HepG2 (cell line): ENCODE data around the gene PTAFR. TPM values are rescaled to one million over a fixed set of nuclear protein-coding genes. Genes with fewer than 3 reads are reported as not detected.

ENCODE experiments used
- ATAC-seq: fragments of 200-7000 bp; cut with Tn5 transposase; 3 replicates; pipeline ENCODE4 v1.9.1; 2020; ENCODE audit warnings: mild to moderate bottlenecking, moderate library complexity
- BruUV-seq: library from RNA; stranded (reverse); fragments of 400-500 nt; replicated peaks from 2 replicates; lab custom pipeline; 2021; lab: Mats Ljungman, UMichigan
- CTCF ChIA-PET: fragments of 300-600 bp; formaldehyde crosslinking; extraction: SDS; loops from one replicate; lab custom pipeline; 2021; ENCODE audit warnings: low total read pairs, inconsistent platforms, low intra/inter-chr PET ratio; lab: Yijun Ruan, JAX
- POLR2A ChIA-PET: fragments of 350-600 bp; sonication (Branson Sonifier 250); formaldehyde crosslinking; loops from one replicate; lab custom pipeline; 2020; ENCODE audit warnings: antibody characterized with exemption, inconsistent platforms; lab: Yijun Ruan, JAX
- DNase-seq: peaks from one replicate; pipeline ENCODE4 v3.0.0-alpha.2; 2015; ENCODE audit warnings: low spot score
- FAIRE-seq: peaks from 3 replicates; lab custom pipeline; 2011; peaks lifted over from hg19 to GRCh38; lab: Jason Lieb, UNC
- H2AFZ ChIP-seq: one replicate; pipeline ENCODE4 v1.6.1; 2011; ENCODE audit warnings: low read length, inconsistent platforms
- H3K27ac ChIP-seq: fragments of 300-600 bp; 3 replicates; pipeline ENCODE4 v1.8.0; 2011; ENCODE audit warnings: mixed run types, mild to moderate bottlenecking, mixed read lengths, low read length, inconsistent platforms; ENCODE audit not compliant: insufficient read depth; ENCODE audit errors: extremely low read length
- H3K27me3 ChIP-seq, 2 experiments: fragments of 200-600 bp in 1 of 2; 2 replicates in 1 of 2; 3 replicates in 1 of 2; pipeline versions ENCODE4 v1.6.0 to v1.8.0; 2011; ENCODE audit warnings: low read length in 2 of 2, mild to moderate bottlenecking in 2 of 2, moderate library complexity in 2 of 2, inconsistent platforms in 1 of 2; ENCODE audit not compliant: insufficient read depth in 2 of 2, control insufficient read depth in 1 of 2
- H3K36me3 ChIP-seq, 2 experiments: fragments of 200-600 bp in 1 of 2; replicated peaks in 1 of 2; 2 replicates in 1 of 2; 3 replicates in 1 of 2; pipeline versions ENCODE4 v1.5.1 to v1.8.0; 2011; ENCODE audit warnings: low read length in 2 of 2, inconsistent platforms in 1 of 2; ENCODE audit not compliant: insufficient read depth in 2 of 2, control insufficient read depth in 1 of 2
- H3K4me1 ChIP-seq: 2 replicates; pipeline ENCODE4 v1.5.1; 2012; ENCODE audit warnings: low read length, inconsistent platforms; ENCODE audit not compliant: insufficient read depth
- H3K4me2 ChIP-seq: 2 replicates; pipeline ENCODE4 v1.6.0; 2011; ENCODE audit warnings: low read depth, low read length, inconsistent platforms
- H3K4me3 ChIP-seq, 3 experiments: fragments of 200-600 bp in 1 of 3; sonication (generic), shearing (Covaris generic) in 1 of 3; replicated peaks in 1 of 3; 2 replicates each; pipeline ENCODE4 v1.5.1; 2011 to 2016; ENCODE audit warnings: low read length in 3 of 3, inconsistent platforms in 2 of 3, low read depth in 2 of 3, mild to moderate bottlenecking in 2 of 3, control low read depth in 1 of 3, mixed read lengths in 1 of 3; ENCODE audit not compliant: insufficient read depth in 1 of 3
- H3K79me2 ChIP-seq: one replicate; pipeline ENCODE4 v1.6.1; 2011; ENCODE audit warnings: low read length, inconsistent platforms; ENCODE audit not compliant: insufficient read depth
- H3K9ac ChIP-seq: 2 replicates; pipeline ENCODE4 v1.6.0; 2011; ENCODE audit warnings: mild to moderate bottlenecking, low read depth, low read length, inconsistent platforms; ENCODE audit not compliant: insufficient read depth
- H3K9me3 ChIP-seq: 2 replicates; pipeline ENCODE4 v1.5.1; 2012; ENCODE audit warnings: mild to moderate bottlenecking, low read length
- H4K20me1 ChIP-seq: 2 replicates; pipeline ENCODE4 v1.6.0; 2011; ENCODE audit warnings: inconsistent platforms, mild to moderate bottlenecking, low read length, moderate library complexity; ENCODE audit not compliant: insufficient read depth
- CEBPB ChIP-seq: IDR thresholded peaks from 2 replicates; pipeline ENCODE4 v1.6.1; 2011; ENCODE audit warnings: low read depth, low read length, improper control_type of control experiment, borderline replicate concordance
- FOXA1 ChIP-seq, 2 experiments: fragments of 450-650 bp in 1 of 2; sonication (generic) in 1 of 2; formaldehyde crosslinking in 1 of 2; IDR thresholded peaks; 2 replicates each; pipeline versions ENCODE4 v1.4.0 to v1.6.1; 2016 to 2020; ENCODE audit warnings: missing genetic modification reagents in 1 of 2
- MAFF ChIP-seq: IDR thresholded peaks from 2 replicates; pipeline ENCODE4 v1.6.1; 2011; ENCODE audit warnings: low read depth, low read length, improper control_type of control experiment
- MED8 ChIP-seq: sonication (generic); formaldehyde crosslinking; IDR thresholded peaks from 2 replicates; pipeline ENCODE4 v1.8.1; 2023; ENCODE audit warnings: mild to moderate bottlenecking, missing genetic modification reagents; ENCODE audit not compliant: insufficient replicate concordance
- NCOR1 ChIP-seq: fragments of 200-600 bp; sonication (generic); IDR thresholded peaks from 2 replicates; pipeline ENCODE4 v1.7.0; 2017; ENCODE audit warnings: antibody characterized with exemption, low read length, borderline replicate concordance
- NRL ChIP-seq: sonication (generic); formaldehyde crosslinking; IDR thresholded peaks from 2 replicates; pipeline ENCODE4 v1.5.0; 2020; ENCODE audit warnings: missing genetic modification reagents, mild to moderate bottlenecking, moderate library complexity, borderline replicate concordance
- PHB2 ChIP-seq: fragments of 450-650 bp; IDR thresholded peaks from 2 replicates; pipeline ENCODE4 v1.6.1; 2018; ENCODE audit not compliant: partially characterized antibody
- SCMH1 ChIP-seq: sonication (generic); formaldehyde crosslinking; IDR thresholded peaks from 2 replicates; pipeline ENCODE4 v1.9.0; 2021; ENCODE audit warnings: missing genetic modification reagents, mild to moderate bottlenecking, borderline replicate concordance
- ZNF343 ChIP-seq: sonication (generic); formaldehyde crosslinking; IDR thresholded peaks from 2 replicates; pipeline ENCODE4 v1.4.0; 2020; ENCODE audit warnings: mild to moderate bottlenecking, missing genetic modification reagents
- ZNF354B ChIP-seq: sonication (generic); formaldehyde crosslinking; IDR thresholded peaks from 2 replicates; pipeline ENCODE4 v1.8.0; 2022; ENCODE audit warnings: mild to moderate bottlenecking, missing genetic modification reagents
- ZNF460 ChIP-seq: sonication (generic); formaldehyde crosslinking; IDR thresholded peaks from 2 replicates; pipeline ENCODE4 v1.5.1; 2020; ENCODE audit warnings: missing genetic modification reagents, mild to moderate bottlenecking, borderline replicate concordance
- ZNF629 ChIP-seq: sonication (generic); formaldehyde crosslinking; conservative IDR thresholded peaks from 2 replicates; pipeline ENCODE4 v1.5.0; 2020; ENCODE audit warnings: missing genetic modification reagents
- WGBS: methylation state at CpG from one replicate; pipeline ENCODE4 v1.1.6; 2017; ENCODE audit warnings: low lambda C conversion rate; 5-methylcytosine and 5-hydroxymethylcytosine counted together
- in situ Hi-C: cut with HindIII; loops from 2 replicates; pipeline ENCODE4 v1.10.0; 2017; ENCODE audit warnings: low pct_unique_long_range_greater_than_20kb; ENCODE audit not compliant: extremely low pct_ligation_motif_present
- intact Hi-C: fragments of 100-400 bp; cut with micrococcal nuclease; formaldehyde crosslinking; loops from one replicate; pipeline ENCODE4 v1.10.0; 2022; ENCODE audit not compliant: unreplicated experiment
- polyA plus RNA-seq, 8 experiments: library from polyadenylated mRNA; depleted of rRNA in 3 of 8; stranded (reverse) in 7 of 8; unstranded in 1 of 8; fragments of >200 nt; fragmentation: Illumina TruSeq in 4 of 8; extraction: Trizol in 4 of 8; gene quantifications; 2 replicates each; pipeline versions ENCODE4 v1.2.1 to v1.2.3, GENCODE V29; 2011 to 2016; ENCODE audit warnings: low read depth in 4 of 8, missing spikeins in 1 of 8, mixed read lengths in 1 of 8; ENCODE audit not compliant: insufficient read depth in 1 of 8
- total RNA-seq, 5 experiments: library from RNA; depleted of rRNA; stranded (reverse); fragments of >200 nt; fragmentation: Illumina TruSeq; extraction: Trizol; gene quantifications; 2 replicates each; pipeline ENCODE4 v1.2.3, GENCODE V29; 2016; ENCODE audit warnings: low read depth in 1 of 5
- TF ChIP-seq, protein P1 (sequence below): sonication (generic); formaldehyde crosslinking; IDR thresholded peaks from 2 replicates; pipeline ENCODE4 v1.5.0; 2020; ENCODE audit warnings: missing genetic modification reagents
- TF ChIP-seq, protein P2 (sequence below): sonication (generic); formaldehyde crosslinking; IDR thresholded peaks from 2 replicates; pipeline ENCODE4 v1.8.0; 2022; ENCODE audit warnings: missing genetic modification reagents, mild to moderate bottlenecking, borderline replicate concordance
- TF ChIP-seq, protein P3 (sequence below): IDR thresholded peaks from 2 replicates; pipeline ENCODE4 v1.6.1; 2016; ENCODE audit warnings: low read depth, borderline replicate concordance

PTAFR gene
- total and polyA plus RNA-seq, 2 of the 13 experiments (the other 11 are each of a cell fraction or from before 2014, with no cell fraction given): 0.27 to 24.0 TPM

DNA sequence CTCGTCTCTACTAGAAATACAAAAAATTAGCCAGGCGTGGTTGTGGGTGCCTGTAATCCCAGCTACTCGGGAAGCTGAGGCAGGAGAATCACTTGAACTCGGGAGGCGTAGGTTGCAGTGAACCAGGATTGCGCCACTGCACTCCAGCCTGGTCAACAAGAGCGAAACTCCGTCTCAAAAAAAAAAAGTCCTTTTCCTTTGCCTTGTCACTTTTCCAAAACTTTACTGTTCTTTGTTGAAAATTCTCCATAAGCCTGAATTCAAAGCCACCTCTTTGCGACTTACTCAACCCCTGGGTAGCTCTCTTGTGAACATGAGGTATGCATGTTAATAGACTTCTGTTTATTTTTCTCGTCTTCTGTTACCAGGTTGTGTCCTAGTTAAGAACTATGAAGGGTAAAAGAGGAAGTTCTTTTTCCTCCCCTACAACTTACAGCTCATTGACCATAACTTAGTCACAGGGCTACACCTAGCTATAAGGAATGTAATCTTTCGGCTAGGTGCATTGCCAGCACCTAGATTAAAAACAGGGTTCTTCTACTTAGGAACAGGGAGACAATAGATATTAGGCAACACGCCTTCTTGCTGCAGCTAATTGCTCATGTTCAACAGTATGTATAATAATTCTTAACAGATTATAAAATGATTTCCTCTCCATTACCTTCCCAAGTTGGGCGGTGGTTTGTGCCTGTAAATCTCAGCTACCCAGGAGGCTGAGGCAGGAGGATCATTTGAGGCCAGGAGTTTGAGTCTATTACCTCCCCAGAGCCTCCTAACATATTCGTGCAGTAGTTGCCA, 40.9 kb downstream of the PTAFR start:
- Histone ChIP-seq H2AFZ (no peak overlapping the region), H3K27me3 (peaks cover 3 to 11% of the 10 kb centered on the region in 2 experiments; a peak in 3 of 5 replicates), H3K9ac (no peak overlapping the region), H3K27ac (no peak overlapping the region), H3K4me2 (peak overlapping the region; percentile 43), H3K4me3 (no peak overlapping the region), H4K20me1 (no peaks in the 10 kb centered on the region), H3K79me2 (no peaks in the 10 kb centered on the region), H3K4me1 (peaks cover 22% of the 10 kb centered on the region), H3K9me3 (no peaks in the 10 kb centered on the region), H3K36me3 (no peaks in the 10 kb centered on the region)
- intact Hi-C loops: no loop called here
- FAIRE-seq: no peak
- POLR2A ChIA-PET: interaction anchor here (1.4 kb wide), 1 partner anchor 17 kb away, joined by 6 read pairs; no protein-coding TSS in a partner anchor
- in situ Hi-C loops: no loop called here
- no peak for DNase-seq
- CTCF ChIA-PET: no interaction called here
- no TSS peak for BruUV-seq
- peak; percentile 33; the same call in 1 of the 2 replicates for TF ChIP-seq CEBPB
- TF ChIP-seq FOXA1 (IDR thresholded peaks at IDR 0.05): no peak
- no peak for TF ChIP-seq FOXA1 (CRISPR knock-in tag; IDR thresholded peaks at IDR 0.05)
- WGBS: 17% methylated on average over 13 of the region's 14 CpGs
- ATAC-seq: no peak

DNA sequence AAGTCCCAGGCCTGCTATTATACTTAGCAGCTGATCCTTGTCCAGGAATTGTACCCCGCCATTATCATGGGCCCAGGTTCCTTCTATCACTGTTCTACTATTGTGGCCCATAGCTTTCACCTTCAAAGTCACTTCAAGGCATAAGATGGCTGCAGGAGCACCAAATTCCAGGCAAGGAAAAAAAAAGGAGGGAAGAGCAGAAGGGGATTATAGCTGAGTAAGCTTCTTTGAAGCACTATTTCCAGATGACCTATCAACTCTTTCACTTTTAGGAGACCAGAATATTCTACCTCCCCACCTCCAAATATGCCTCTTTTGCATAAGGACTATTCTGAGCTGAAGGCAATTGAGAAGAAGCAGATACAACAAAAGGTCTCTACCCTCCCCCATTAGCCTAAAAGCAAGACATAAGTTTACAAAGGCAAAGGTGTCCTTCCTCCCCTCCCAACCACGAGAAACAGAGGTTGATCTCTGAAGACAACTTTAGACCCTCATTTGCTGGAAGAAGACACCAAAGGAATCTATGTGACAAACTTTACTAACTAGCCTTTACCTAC, 41.8 kb downstream of the PTAFR start:
- POLR2A ChIA-PET: interaction anchor here (1.4 kb wide), 1 partner anchor 18 kb away, joined by 6 read pairs; no protein-coding TSS in a partner anchor
- BruUV-seq: no TSS peak
- WGBS: 29% methylated on average over 2 of the region's 2 CpGs
- TF ChIP-seq PHB2 (no peak), NRL (no peak), ZNF354B (CRISPR knock-in tag) (no peak), SCMH1 (CRISPR knock-in tag) (no peak), MAFF (peak; percentile 71), ZNF343 (CRISPR knock-in tag) (no peak), NCOR1 (no peak), ZNF460 (CRISPR knock-in tag) (no peak), MED8 (CRISPR knock-in tag) (no peak), ZNF629 (CRISPR knock-in tag) (no peak)
- TF ChIP-seq, protein P1, sequence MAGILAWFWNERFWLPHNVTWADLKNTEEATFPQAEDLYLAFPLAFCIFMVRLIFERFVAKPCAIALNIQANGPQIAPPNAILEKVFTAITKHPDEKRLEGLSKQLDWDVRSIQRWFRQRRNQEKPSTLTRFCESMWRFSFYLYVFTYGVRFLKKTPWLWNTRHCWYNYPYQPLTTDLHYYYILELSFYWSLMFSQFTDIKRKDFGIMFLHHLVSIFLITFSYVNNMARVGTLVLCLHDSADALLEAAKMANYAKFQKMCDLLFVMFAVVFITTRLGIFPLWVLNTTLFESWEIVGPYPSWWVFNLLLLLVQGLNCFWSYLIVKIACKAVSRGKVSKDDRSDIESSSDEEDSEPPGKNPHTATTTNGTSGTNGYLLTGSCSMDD: no peak
- TF ChIP-seq, protein P2, sequence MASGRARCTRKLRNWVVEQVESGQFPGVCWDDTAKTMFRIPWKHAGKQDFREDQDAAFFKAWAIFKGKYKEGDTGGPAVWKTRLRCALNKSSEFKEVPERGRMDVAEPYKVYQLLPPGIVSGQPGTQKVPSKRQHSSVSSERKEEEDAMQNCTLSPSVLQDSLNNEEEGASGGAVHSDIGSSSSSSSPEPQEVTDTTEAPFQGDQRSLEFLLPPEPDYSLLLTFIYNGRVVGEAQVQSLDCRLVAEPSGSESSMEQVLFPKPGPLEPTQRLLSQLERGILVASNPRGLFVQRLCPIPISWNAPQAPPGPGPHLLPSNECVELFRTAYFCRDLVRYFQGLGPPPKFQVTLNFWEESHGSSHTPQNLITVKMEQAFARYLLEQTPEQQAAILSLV (CRISPR knock-in tag): no peak
- TF ChIP-seq, protein P3, sequence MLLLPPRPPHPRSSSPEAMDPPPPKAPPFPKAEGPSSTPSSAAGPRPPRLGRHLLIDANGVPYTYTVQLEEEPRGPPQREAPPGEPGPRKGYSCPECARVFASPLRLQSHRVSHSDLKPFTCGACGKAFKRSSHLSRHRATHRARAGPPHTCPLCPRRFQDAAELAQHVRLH (CRISPR knock-in tag): no peak

More for the DNA sequence above, 41.8 kb downstream of the PTAFR start:
- no peak overlapping the region for H3K27ac ChIP-seq
- ATAC-seq (no peak), FAIRE-seq (no peak), DNase-seq (no peak)
- H3K27me3 ChIP-seq: peaks cover 3 to 19% of the 10 kb centered on the region in 2 experiments; a peak in 4 of 5 replicates
- intact Hi-C loops (no loop called here), in situ Hi-C loops (no loop called here)
- H3K79me2 ChIP-seq: no peaks in the 10 kb centered on the region
- no peaks in the 10 kb centered on the region for H3K36me3 ChIP-seq
- no peaks in the 10 kb centered on the region for H3K9me3 ChIP-seq
- no peak overlapping the region for H3K4me2 ChIP-seq
- no peaks in the 10 kb centered on the region for H4K20me1 ChIP-seq
- CTCF ChIA-PET: no interaction called here
- no peak overlapping the region for H3K9ac ChIP-seq
- peaks cover 22% of the 10 kb centered on the region for H3K4me1 ChIP-seq
- no peak overlapping the region for H2AFZ ChIP-seq
- H3K4me3 ChIP-seq: no peak overlapping the region
